GM12872 (cell line): ENCODE data around the gene RAMACL.

Experiments used
- TF ChIP-seq, protein P1 (sequence below): IDR thresholded peaks from 3 replicates; pipeline ENCODE4 v1.5.1; 2011; ENCODE audit warnings: low read depth, mild to moderate bottlenecking, low read length, moderate library complexity; ENCODE audit not compliant: insufficient read depth

The RAMACL gene

DNA sequence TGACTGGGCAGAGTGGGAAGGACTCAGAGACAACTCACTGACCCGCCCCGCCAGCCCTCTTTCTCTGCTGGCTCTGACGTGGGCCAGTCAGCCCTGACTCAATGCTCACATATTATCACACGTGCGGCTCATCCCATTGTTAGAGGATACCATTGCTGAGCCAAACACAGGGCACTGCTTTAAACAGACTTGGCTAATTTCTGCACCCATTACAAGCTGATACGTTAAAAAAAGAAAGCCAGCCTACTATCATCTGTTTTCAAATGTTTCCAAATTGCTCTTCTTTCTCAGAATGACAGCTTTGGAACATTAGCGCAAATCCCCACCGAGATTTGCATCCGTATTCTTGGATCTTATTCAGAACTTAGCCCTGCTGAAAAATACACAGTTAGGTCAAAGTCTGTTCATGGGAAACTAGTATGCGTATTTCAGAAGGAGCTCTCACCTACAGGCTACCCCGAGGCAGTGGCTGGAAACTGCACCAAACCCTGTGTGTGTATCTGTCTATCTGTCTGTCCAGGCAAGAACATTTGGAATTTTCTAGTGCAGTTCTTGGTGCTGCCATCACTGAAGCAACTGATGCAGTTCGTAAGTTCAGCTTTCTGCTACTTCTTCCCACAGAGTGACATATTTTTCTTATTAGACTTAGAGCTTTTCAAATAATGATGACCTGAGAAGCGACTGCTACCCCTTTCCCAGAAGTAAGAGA is 32.8 kb downstream of the RAMACL start:
- TF ChIP-seq, protein P1, sequence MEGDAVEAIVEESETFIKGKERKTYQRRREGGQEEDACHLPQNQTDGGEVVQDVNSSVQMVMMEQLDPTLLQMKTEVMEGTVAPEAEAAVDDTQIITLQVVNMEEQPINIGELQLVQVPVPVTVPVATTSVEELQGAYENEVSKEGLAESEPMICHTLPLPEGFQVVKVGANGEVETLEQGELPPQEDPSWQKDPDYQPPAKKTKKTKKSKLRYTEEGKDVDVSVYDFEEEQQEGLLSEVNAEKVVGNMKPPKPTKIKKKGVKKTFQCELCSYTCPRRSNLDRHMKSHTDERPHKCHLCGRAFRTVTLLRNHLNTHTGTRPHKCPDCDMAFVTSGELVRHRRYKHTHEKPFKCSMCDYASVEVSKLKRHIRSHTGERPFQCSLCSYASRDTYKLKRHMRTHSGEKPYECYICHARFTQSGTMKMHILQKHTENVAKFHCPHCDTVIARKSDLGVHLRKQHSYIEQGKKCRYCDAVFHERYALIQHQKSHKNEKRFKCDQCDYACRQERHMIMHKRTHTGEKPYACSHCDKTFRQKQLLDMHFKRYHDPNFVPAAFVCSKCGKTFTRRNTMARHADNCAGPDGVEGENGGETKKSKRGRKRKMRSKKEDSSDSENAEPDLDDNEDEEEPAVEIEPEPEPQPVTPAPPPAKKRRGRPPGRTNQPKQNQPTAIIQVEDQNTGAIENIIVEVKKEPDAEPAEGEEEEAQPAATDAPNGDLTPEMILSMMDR, result no peak

DNA sequence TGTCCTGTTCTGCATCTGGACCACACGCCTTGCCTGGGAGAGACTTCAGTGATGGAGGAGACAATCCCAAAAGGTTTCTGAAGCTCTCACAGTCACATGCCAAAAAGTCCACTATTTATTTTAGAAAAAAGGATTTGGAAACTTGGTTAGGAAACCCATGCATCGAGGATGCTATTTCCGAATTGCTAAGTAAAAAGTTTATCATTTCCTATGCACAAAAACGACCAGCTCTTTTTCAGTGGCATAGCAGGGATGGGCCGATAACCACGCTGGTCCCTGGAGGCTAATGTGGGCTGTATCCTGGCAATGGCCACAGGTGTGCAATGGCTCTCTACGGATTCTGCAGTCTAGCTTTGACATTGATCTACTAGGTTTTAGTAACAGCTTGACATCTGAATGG is 33.9 kb downstream of the RAMACL start:
- TF ChIP-seq, protein P1, result no peak

DNA sequence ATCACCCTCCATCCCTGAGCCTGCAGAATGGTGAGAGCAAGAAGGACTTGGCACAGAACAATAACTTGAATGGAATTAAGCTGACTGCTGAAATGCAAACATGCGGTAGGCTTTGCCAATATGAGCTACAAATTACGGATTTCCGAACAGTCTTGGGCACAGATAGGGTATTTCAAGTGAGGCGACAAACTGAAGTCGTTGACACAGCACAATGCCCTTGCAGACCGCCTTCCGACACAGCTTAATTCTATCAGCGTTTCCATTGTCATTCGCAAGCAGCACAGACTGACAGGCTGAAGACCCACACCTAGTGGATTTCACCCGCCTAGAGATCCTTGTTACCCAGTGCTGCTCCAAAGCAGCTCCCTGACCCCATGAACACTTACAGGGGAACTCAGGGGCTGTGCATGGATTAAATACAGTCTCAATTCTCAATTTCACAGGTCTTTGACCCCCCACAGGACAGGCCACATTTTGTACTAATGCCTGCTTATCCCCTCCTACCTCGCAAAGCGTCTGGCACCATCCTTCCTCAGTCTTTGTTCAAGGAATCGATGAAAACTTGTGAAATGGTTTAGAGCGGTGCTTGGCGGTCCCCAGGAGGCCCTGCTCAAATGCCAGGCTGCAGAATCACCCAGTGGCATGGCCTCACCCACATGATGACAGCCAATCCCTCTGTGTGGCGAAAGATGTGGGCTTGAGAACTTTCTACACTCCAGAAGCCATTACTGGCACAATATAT is 34.6 kb downstream of the RAMACL start:
- TF ChIP-seq, protein P1, result no peak

DNA sequence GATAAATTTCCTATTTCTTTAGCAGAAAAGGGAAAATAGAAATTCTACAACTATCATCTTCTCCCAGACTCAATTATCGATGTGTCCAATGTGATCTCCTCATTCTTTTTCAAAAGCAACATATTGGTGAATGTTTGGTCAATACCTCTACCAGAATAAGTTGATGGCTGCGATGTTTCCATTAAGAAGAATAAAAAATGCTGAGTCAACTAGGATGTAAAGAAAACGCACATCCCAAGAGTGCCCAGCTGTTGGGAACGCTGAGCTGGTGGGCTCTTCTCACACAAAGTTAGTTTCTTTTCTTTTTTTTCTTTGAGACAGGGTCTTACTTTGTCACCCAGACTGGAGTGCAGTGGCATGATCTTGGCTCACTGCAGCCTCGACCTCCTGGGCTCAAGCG is 39.8 kb downstream of the RAMACL start:
- TF ChIP-seq, protein P1, result no peak

DNA sequence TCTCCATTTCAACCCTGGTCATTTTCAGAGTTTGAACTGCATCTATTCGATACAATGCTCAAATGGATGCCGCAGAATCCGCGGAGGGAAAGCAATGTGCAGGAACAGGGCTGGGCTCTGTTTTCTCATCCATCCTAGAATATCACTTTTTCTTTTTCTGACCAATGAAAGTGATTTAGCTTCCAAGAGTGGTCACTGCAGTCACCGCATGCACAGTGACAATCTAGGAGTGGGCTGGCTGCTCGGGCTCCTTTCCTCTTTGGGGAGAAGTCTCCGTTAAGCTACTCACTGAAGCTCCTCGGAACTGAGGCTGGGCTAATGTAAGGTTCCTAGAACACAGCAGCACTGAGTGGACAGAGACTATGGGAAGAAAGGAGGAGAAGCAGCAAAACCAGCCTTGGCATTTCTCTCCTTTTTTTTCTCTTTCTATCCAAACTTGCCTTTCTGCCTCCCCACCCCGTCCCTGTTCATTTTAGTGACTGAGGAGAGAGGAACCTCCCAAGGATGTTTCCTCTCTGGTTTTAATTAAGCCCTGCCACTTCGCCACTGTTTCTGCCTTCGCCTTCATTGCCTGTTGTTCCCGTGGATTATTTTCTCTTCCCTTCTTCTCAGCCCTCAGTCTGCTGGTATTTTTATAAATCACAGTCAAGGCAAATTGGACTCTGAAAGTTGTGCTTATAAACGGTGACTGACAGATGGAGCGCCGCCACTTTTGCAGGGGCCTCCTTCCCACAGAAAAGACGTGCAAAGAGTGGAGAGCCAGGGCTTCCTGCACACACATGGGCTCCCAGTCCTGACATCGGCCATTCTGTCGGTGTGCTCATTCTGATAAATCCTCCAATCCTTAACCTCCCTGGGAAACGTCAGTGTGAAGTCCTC is 41.1 kb downstream of the RAMACL start:
- TF ChIP-seq, protein P1, result no peak

DNA sequence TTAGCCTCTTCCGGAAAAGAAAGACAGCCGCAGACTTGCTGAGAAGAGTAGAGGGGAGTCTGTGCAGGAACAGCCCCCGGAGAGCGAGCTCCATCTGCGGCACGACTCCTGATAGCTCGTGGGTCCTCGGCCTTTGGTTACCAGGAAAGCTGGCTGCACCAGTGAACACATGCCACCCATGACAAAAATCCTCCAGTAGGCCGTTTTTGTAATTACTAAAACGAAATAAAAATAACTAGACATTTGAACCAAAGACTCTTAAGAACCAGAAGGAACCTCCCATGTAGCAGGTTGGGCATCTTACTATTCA is 42.2 kb downstream of the RAMACL start:
- TF ChIP-seq, protein P1, result no peak
